Activated T-cell treated with anti-CD3 and anti-CD28 coated beads, Interleukin-2, amount 50 U/mL, for 72 hours (primary cell): ENCODE results near the gene LINC00305. TPM values are rescaled to one million over a fixed set of nuclear protein-coding genes. Genes with fewer than 3 reads are reported as not detected.

Source experiments
- ATAC-seq, 2 donors: fragments of 150-1000 bp; cut with Tn5 transposase; replicated peaks in 1 of 2; 2 replicates each; pipeline ENCODE4 v1.10.0; 2021; ENCODE audit warnings: moderate library complexity in 2 of 2, mild to moderate bottlenecking in 1 of 2
- DNase-seq, 2 donors: peaks; one replicate each; pipeline ENCODE4 v3.0.0; 2021 to 2022; ENCODE audit warnings: mixed read lengths in 1 of 2
- H3K27ac Mint-ChIP-seq: one replicate; pipeline ENCODE4 v1.8.0; 2022; ENCODE audit warnings: mild to moderate bottlenecking, moderate library complexity, mixed read lengths
- H3K27me3 Mint-ChIP-seq: one replicate; pipeline ENCODE4 v1.8.0; 2022; ENCODE audit warnings: low read depth, mixed read lengths
- H3K36me3 Mint-ChIP-seq, 2 donors: one replicate each; pipeline ENCODE4 v1.8.0; 2022; ENCODE audit warnings: mixed read lengths in 2 of 2, mild to moderate bottlenecking in 1 of 2; ENCODE audit not compliant: insufficient read depth in 2 of 2
- H3K4me1 Mint-ChIP-seq: one replicate; pipeline ENCODE4 v1.8.0; 2022; ENCODE audit warnings: low read depth, mixed read lengths
- H3K4me3 Mint-ChIP-seq, 2 donors: one replicate each; pipeline ENCODE4 v1.8.0; 2022; ENCODE audit warnings: mild to moderate bottlenecking in 2 of 2, mixed read lengths in 2 of 2, moderate library complexity in 2 of 2
- H3K9me3 Mint-ChIP-seq, 2 donors: one replicate each; pipeline ENCODE4 v1.8.0; 2022; ENCODE audit warnings: mixed read lengths in 2 of 2
- total RNA-seq, 2 donors: library from RNA; stranded (reverse); gene quantifications; one replicate each; pipeline ENCODE4 v1.2.3, GENCODE V29; 2022

The LINC00305 gene
- not detected for total RNA-seq

GRCh38 chr18:64148988-64149387 lies at the start of gene LINC00305:
Gene LINC00305 (minus strand): TSS chr18:64149088.
- no peaks in the 10 kb centered on the region for H3K36me3 Mint-ChIP-seq
- ATAC-seq (no peak), DNase-seq (no peak)
- H3K27me3 Mint-ChIP-seq, result no peaks in the 10 kb centered on the region
- H3K4me1 Mint-ChIP-seq, result no peaks in the 10 kb centered on the region
- H3K4me3 Mint-ChIP-seq, result no peak within 1 kb of the TSS
- H3K9me3 Mint-ChIP-seq, result no peaks in the 10 kb centered on the region
- no peak within 1 kb of the TSS for H3K27ac Mint-ChIP-seq

DNA sequence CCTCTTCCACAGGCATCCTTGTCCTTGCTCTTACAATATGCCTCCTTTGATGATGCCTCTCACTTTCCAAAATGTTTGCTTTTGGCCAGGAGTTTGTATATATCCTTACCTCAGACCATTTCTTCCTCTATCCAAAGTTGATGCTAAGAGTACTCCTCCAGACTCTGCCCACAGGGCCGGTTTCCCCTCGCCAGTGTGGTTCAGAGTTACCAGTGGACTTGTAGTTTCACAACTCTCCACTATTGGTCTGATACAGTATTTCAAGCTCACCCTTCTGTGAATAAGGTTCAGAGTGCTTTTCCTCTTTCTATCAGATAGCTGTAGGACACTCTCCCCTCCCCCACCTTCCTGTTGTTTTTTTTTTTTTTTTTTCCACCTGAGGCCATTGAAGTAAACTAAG lies 42.2 kb upstream of the LINC00305 start:
- Mint-ChIP-seq H3K27me3 (no peaks in the 10 kb centered on the region), H3K36me3 (no peaks in the 10 kb centered on the region)

GRCh38 chr18:64185987-64186386 lies 37.1 kb upstream of the LINC00305 start:
- DNase-seq (no peak), ATAC-seq (no peak)
- Mint-ChIP-seq H3K36me3 (no peaks in the 10 kb centered on the region), H3K27ac (no peak overlapping the region), H3K4me1 (no peaks in the 10 kb centered on the region), H3K27me3 (no peaks in the 10 kb centered on the region), H3K4me3 (no peak overlapping the region), H3K9me3 (no peaks in the 10 kb centered on the region)

More for the DNA sequence above, 42.2 kb upstream of the LINC00305 start:
- DNase-seq, result no peak
- ATAC-seq, result no peak
- H3K9me3 Mint-ChIP-seq, result no peaks in the 10 kb centered on the region
- no peak overlapping the region for H3K4me3 Mint-ChIP-seq
- no peaks in the 10 kb centered on the region for H3K4me1 Mint-ChIP-seq
- H3K27ac Mint-ChIP-seq, result no peak overlapping the region

- Mint-ChIP-seq H3K4me3 (no peak overlapping the region), H3K27me3 (no peaks in the 10 kb centered on the region), H3K4me1 (no peaks in the 10 kb centered on the region), H3K36me3 (no peaks in the 10 kb centered on the region), H3K9me3 (no peaks in the 10 kb centered on the region), H3K27ac (no peak overlapping the region)
- DNase-seq (no peak), ATAC-seq (no peak)
Observed at GRCh38 chr18:64183665-64184064, 34.8 kb upstream of the LINC00305 start.

DNA sequence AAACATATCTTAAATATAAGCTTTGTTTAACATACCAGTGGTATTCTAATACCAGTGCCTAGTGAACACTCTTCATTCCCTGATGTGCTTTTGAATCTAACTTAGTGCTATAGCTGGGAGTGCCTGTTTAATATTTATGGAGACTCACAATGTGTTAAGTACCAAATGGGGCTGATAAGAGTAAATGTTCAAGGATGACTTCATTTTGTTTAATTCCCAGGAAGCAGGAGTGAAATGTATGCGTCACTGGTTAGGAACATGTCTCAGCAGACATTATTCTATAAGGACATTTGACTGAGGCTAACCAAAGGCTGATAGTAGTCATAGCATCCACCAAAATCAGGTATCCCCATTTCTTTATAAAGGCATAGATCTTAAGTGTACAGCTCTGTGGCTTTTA lies 31.7 kb upstream of the LINC00305 start:
- Mint-ChIP-seq H3K4me3 (no peak overlapping the region), H3K4me1 (no peaks in the 10 kb centered on the region), H3K36me3 (no peaks in the 10 kb centered on the region), H3K27ac (no peak overlapping the region), H3K27me3 (no peaks in the 10 kb centered on the region), H3K9me3 (no peaks in the 10 kb centered on the region)
- DNase-seq (no peak), ATAC-seq (no peak)

DNA sequence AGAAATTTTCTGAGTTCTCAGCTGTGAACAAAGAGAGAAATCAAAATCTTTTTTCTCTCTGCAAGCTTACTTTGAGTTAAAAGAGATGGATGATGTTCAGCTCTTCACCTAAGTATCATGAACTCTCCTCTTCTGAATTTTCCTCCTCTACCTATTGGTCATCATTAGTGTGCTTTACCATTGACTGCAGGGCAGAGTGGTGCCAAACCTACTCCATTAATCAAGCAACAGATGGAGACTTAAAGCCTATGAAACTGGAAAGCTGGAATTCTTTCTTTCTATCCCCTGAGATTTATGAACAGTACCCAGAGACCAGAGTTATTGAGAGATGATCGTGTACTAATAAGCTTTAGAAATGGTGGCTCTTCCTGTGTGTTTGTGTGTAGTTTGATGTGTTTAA lies 31.3 kb upstream of the LINC00305 start:
- ATAC-seq, result no peak
- Mint-ChIP-seq H3K4me1 (no peaks in the 10 kb centered on the region), H3K36me3 (no peaks in the 10 kb centered on the region), H3K4me3 (no peak overlapping the region), H3K9me3 (no peaks in the 10 kb centered on the region), H3K27ac (no peak overlapping the region), H3K27me3 (no peaks in the 10 kb centered on the region)
- DNase-seq, result no peak

- H3K9me3 Mint-ChIP-seq, result no peaks in the 10 kb centered on the region
- H3K27me3 Mint-ChIP-seq, result no peaks in the 10 kb centered on the region
- DNase-seq (no peak), ATAC-seq (no peak)
- no peak overlapping the region for H3K27ac Mint-ChIP-seq
- H3K36me3 Mint-ChIP-seq, result no peaks in the 10 kb centered on the region
- no peak overlapping the region for H3K4me3 Mint-ChIP-seq
- no peaks in the 10 kb centered on the region for H3K4me1 Mint-ChIP-seq
Observed at GRCh38 chr18:64179556-64180080, 30.7 kb upstream of the LINC00305 start.

- no peak for ATAC-seq
- DNase-seq, result no peak
Observed at GRCh38 chr18:64178860-64179259, 30.0 kb upstream of the LINC00305 start.

DNA sequence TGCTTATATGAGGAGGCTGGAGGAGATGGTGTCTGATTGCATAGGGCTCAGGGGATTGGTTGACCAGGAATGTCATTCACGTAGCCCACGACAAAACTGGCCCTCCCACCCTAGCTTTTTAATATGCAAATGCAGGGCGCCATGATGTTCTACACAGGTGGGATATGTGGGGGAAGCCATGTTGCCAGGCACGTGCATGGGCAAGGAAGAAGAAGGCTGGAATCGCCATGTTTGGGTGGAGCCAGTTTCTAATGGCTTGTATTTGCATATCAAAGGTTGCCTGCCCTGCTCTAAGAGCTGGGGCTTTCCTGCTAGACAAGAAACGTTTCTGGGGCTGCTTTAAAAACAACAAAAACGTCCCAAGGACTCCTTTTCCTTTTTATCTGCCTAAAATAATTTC lies 26.5 kb upstream of the LINC00305 start:
- H3K27me3 Mint-ChIP-seq, result no peaks in the 10 kb centered on the region
- H3K4me1 Mint-ChIP-seq, result no peaks in the 10 kb centered on the region
- no peak for DNase-seq
- no peaks in the 10 kb centered on the region for H3K36me3 Mint-ChIP-seq
- H3K9me3 Mint-ChIP-seq, result no peaks in the 10 kb centered on the region
- no peak for ATAC-seq
- no peak overlapping the region for H3K4me3 Mint-ChIP-seq
- no peak overlapping the region for H3K27ac Mint-ChIP-seq

More at GRCh38 chr18:64178860-64179259, 30.0 kb upstream of the LINC00305 start:
- no peak overlapping the region for H3K27ac Mint-ChIP-seq
- no peak overlapping the region for H3K4me3 Mint-ChIP-seq
- H3K9me3 Mint-ChIP-seq, result no peaks in the 10 kb centered on the region
- no peaks in the 10 kb centered on the region for H3K36me3 Mint-ChIP-seq
- H3K27me3 Mint-ChIP-seq, result no peaks in the 10 kb centered on the region
- no peaks in the 10 kb centered on the region for H3K4me1 Mint-ChIP-seq

- no peak for DNase-seq
- H3K27me3 Mint-ChIP-seq, result no peaks in the 10 kb centered on the region
- H3K9me3 Mint-ChIP-seq, result peaks cover 0 to 3% of the 10 kb centered on the region in 2 donors
- ATAC-seq, result no peak
- no peak overlapping the region for H3K27ac Mint-ChIP-seq
- H3K36me3 Mint-ChIP-seq, result no peaks in the 10 kb centered on the region
- no peaks in the 10 kb centered on the region for H3K4me1 Mint-ChIP-seq
- no peak overlapping the region for H3K4me3 Mint-ChIP-seq
Observed at GRCh38 chr18:64171576-64171975, 22.7 kb upstream of the LINC00305 start.

DNA sequence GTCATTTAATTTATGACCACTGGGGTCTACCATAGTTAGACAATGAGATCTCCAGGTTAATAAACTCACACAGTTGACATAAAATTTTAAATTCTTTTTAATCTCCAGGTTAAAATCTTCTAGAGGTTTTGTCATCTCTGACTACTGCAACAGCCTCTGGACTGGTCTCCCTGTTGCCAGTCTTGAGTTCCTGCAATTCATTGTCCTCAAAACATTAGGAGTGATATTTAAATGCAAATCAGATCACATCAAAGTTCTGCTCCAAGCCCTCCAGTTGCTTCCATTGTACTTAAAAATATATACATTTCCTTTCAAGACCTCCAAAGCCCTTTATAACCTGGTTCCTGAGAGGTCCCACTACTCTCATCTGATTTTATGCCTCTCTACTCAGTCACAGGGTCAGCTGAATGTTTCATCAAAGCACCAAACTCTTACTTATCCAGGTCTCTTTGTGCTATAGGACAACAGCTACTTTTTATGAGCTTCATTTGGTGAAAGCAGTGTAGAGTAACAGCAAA lies 18.6 kb upstream of the LINC00305 start:
- Mint-ChIP-seq H3K4me1 (no peaks in the 10 kb centered on the region), H3K27ac (no peak overlapping the region), H3K36me3 (no peaks in the 10 kb centered on the region), H3K9me3 (peaks cover 0 to 3% of the 10 kb centered on the region in 2 donors), H3K27me3 (no peaks in the 10 kb centered on the region), H3K4me3 (no peak overlapping the region)
- ATAC-seq (no peak), DNase-seq (no peak)

DNA sequence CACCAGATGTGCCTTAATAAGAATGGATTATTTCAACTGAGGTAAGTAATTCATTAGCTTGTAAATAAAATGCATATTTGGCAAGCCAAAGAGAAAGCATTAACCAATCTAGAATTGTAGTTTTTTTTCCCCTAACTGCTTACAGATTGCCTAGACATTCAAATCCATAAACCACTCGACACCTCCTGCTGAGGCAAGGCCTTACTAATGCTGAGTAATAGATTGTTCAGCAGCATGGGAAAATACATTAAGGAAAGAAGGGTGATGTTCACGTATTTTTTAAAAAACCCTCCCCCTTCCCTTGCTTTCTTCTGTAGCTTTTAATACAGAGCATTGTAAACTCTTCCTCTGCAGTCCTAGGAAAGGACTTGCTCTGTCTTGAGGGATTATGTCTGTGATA lies 17.0 kb upstream of the LINC00305 start:
- no peaks in the 10 kb centered on the region for H3K27me3 Mint-ChIP-seq
- peaks cover 0 to 3% of the 10 kb centered on the region in 2 donors for H3K9me3 Mint-ChIP-seq
- ATAC-seq (no peak), DNase-seq (no peak)
- H3K4me1 Mint-ChIP-seq, result no peaks in the 10 kb centered on the region
- H3K27ac Mint-ChIP-seq, result no peak overlapping the region
- no peak overlapping the region for H3K4me3 Mint-ChIP-seq
- H3K36me3 Mint-ChIP-seq, result no peaks in the 10 kb centered on the region

- ATAC-seq, result no peak
- H3K27me3 Mint-ChIP-seq, result no peaks in the 10 kb centered on the region
- H3K27ac Mint-ChIP-seq, result no peak overlapping the region
- no peak for DNase-seq
- H3K36me3 Mint-ChIP-seq, result no peaks in the 10 kb centered on the region
- peaks cover 0 to 3% of the 10 kb centered on the region in 2 donors for H3K9me3 Mint-ChIP-seq
- H3K4me3 Mint-ChIP-seq, result no peak overlapping the region
- no peaks in the 10 kb centered on the region for H3K4me1 Mint-ChIP-seq
Observed at GRCh38 chr18:64164883-64165282, 16.0 kb upstream of the LINC00305 start.

- no peak for ATAC-seq
- Mint-ChIP-seq H3K36me3 (no peaks in the 10 kb centered on the region), H3K9me3 (no peaks in the 10 kb centered on the region), H3K27me3 (no peaks in the 10 kb centered on the region), H3K4me3 (no peak overlapping the region), H3K27ac (no peak overlapping the region), H3K4me1 (no peaks in the 10 kb centered on the region)
- no peak for DNase-seq
Observed at GRCh38 chr18:64149916-64150438, 1.1 kb upstream of the LINC00305 start.
